Measurements from ENCODE around the gene CDC20. TPM values are rescaled to one million over a fixed set of nuclear protein-coding genes. Genes with fewer than 3 reads are reported as not detected.

The CDC20 gene
- total and polyA plus RNA-seq, 3 experiments from 2014 or later, result 0.37 to 129 (median 118) TPM

DNA sequence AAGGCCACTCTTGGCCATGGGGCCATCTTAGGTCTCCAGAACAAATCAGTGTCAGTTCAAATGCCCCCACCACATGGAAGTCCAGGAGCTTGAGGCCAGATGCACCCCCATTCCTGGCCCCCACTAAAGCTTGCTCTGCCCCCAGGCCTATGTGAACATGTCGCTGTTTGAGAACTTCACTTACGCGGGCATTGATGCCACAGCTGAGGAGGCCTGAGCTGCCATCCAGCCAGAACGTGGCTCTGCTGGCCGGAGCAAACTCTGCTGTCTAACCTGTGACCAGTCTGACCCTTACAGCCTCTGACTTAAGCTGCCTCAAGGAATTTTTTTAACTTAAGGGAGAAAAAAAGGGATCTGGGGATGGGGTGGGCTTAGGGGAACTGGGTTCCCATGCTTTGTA is 36.3 kb upstream of the CDC20 start:
- ChIA-PET POLR2A (no interaction called here), CTCF (no interaction called here)
- Mint-ChIP-seq H3K9me3 (peaks cover 11 to 21% (median 16%) of the 10 kb centered on the region in 5 donors), H3K36me3 (peaks cover 0 to 18% (median 1%) of the 10 kb centered on the region in 3 donors), H3K27me3 (peaks cover 0 to 1% of the 10 kb centered on the region in 2 donors), H3K4me3 (no peak overlapping the region), H3K27ac (no peak overlapping the region), H3K4me1 (no peaks in the 10 kb centered on the region)
- Histone ChIP-seq H3K9me3 (ENCODE audit: low read length) (no peaks in the 10 kb centered on the region), H3K27ac (ENCODE audit: low read depth, low read length) (no peak overlapping the region), H3K27me3 (ENCODE audit: insufficient read depth, low read length, poor library complexity, severe bottlenecking) (no peaks in the 10 kb centered on the region), H3K4me3 (ENCODE audit: low read length) (no peak overlapping the region), H3K36me3 (ENCODE audit: insufficient read depth, low read length) (no peaks in the 10 kb centered on the region), H3K4me1 (ENCODE audit: insufficient read depth, low read length) (no peaks in the 10 kb centered on the region)
- DNase-seq, result no peak

DNA sequence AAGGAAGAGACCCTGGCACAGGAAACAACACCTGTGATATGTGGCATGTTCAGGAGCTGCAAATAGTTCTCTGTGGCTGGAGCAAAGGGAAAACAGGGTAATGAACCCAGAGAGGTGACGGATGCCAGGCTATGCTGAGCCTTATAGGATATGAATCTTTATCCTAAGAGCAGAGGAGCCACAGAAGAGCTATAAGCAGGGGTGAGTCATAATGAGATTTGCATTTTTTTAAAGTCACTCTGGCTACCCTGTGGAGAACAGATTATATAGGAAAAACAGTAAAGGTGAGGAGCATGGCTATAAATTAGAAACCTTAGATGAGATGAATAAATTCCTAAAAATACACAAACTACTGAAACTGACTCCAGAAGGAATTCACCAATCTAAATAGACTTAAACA is 34.0 kb upstream of the CDC20 start:
- Histone ChIP-seq H3K27ac (ENCODE audit: low read depth, low read length) (no peak overlapping the region), H3K27me3 (ENCODE audit: insufficient read depth, low read length, poor library complexity, severe bottlenecking) (no peaks in the 10 kb centered on the region), H3K4me1 (ENCODE audit: insufficient read depth, low read length) (no peaks in the 10 kb centered on the region), H3K4me3 (ENCODE audit: low read length) (no peak overlapping the region), H3K9me3 (ENCODE audit: low read length) (no peaks in the 10 kb centered on the region), H3K36me3 (ENCODE audit: insufficient read depth, low read length) (no peaks in the 10 kb centered on the region)
- no peaks in the 10 kb centered on the region for H3K4me1 Mint-ChIP-seq
- H3K27me3 Mint-ChIP-seq, result peaks cover 1 to 4% of the 10 kb centered on the region in 2 donors
- H3K36me3 Mint-ChIP-seq, result peaks cover 0 to 27% (median 1%) of the 10 kb centered on the region in 3 donors
- peaks cover 16 to 25% (median 21%) of the 10 kb centered on the region in 5 donors for H3K9me3 Mint-ChIP-seq
- CTCF ChIA-PET, result no interaction called here
- H3K4me3 Mint-ChIP-seq, result no peak overlapping the region
- no peak for DNase-seq
- no peak overlapping the region for H3K27ac Mint-ChIP-seq
- POLR2A ChIA-PET, result no interaction called here

DNA sequence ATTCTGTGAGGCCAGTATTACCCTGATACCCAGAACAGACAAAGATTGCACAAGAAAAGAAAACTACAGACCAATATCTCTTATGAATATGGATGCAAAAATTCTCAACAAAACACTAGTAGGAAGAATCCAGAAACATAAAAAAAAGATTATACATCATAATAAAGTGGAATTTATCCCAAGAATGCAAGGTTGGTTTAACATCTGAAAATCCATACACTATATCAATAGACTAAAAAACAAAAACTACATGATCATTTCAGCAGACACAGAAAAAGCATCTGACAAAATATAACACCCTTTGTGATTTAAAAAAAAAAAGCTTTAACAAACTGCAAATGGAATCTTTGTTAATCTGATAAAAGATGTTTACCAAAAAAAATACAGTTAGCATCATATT is 33.4 kb upstream of the CDC20 start:
- Histone ChIP-seq H3K27me3 (ENCODE audit: insufficient read depth, low read length, poor library complexity, severe bottlenecking) (no peaks in the 10 kb centered on the region), H3K36me3 (ENCODE audit: insufficient read depth, low read length) (no peaks in the 10 kb centered on the region), H3K4me1 (ENCODE audit: insufficient read depth, low read length) (no peaks in the 10 kb centered on the region), H3K9me3 (ENCODE audit: low read length) (no peaks in the 10 kb centered on the region), H3K4me3 (ENCODE audit: low read length) (no peak overlapping the region), H3K27ac (ENCODE audit: low read depth, low read length) (no peak overlapping the region)
- peaks cover 1 to 4% of the 10 kb centered on the region in 2 donors for H3K27me3 Mint-ChIP-seq
- no peak overlapping the region for H3K27ac Mint-ChIP-seq
- CTCF ChIA-PET, result no interaction called here
- POLR2A ChIA-PET, result no interaction called here
- H3K4me3 Mint-ChIP-seq, result no peak overlapping the region
- H3K36me3 Mint-ChIP-seq, result peaks cover 0 to 27% (median 1%) of the 10 kb centered on the region in 3 donors
- DNase-seq, result no peak
- peaks cover 16 to 25% (median 21%) of the 10 kb centered on the region in 5 donors for H3K9me3 Mint-ChIP-seq
- H3K4me1 Mint-ChIP-seq, result no peaks in the 10 kb centered on the region

- Mint-ChIP-seq H3K27me3 (peaks cover 1 to 4% of the 10 kb centered on the region in 2 donors), H3K27ac (no peak overlapping the region), H3K36me3 (peaks cover 0 to 27% (median 1%) of the 10 kb centered on the region in 3 donors), H3K4me3 (no peak overlapping the region), H3K9me3 (peaks cover 16 to 25% (median 21%) of the 10 kb centered on the region in 5 donors), H3K4me1 (no peaks in the 10 kb centered on the region)
- Histone ChIP-seq H3K36me3 (ENCODE audit: insufficient read depth, low read length) (no peaks in the 10 kb centered on the region), H3K4me3 (ENCODE audit: low read length) (no peak overlapping the region), H3K4me1 (ENCODE audit: insufficient read depth, low read length) (no peaks in the 10 kb centered on the region), H3K27me3 (ENCODE audit: insufficient read depth, low read length, poor library complexity, severe bottlenecking) (no peaks in the 10 kb centered on the region), H3K9me3 (ENCODE audit: low read length) (no peaks in the 10 kb centered on the region), H3K27ac (ENCODE audit: low read depth, low read length) (no peak overlapping the region)
- no peak for DNase-seq
- CTCF ChIA-PET, result no interaction called here
- POLR2A ChIA-PET, result no interaction called here
These were observed 31.1 kb upstream of the CDC20 start for GRCh38 chr1:43327549-43328292.

DNA sequence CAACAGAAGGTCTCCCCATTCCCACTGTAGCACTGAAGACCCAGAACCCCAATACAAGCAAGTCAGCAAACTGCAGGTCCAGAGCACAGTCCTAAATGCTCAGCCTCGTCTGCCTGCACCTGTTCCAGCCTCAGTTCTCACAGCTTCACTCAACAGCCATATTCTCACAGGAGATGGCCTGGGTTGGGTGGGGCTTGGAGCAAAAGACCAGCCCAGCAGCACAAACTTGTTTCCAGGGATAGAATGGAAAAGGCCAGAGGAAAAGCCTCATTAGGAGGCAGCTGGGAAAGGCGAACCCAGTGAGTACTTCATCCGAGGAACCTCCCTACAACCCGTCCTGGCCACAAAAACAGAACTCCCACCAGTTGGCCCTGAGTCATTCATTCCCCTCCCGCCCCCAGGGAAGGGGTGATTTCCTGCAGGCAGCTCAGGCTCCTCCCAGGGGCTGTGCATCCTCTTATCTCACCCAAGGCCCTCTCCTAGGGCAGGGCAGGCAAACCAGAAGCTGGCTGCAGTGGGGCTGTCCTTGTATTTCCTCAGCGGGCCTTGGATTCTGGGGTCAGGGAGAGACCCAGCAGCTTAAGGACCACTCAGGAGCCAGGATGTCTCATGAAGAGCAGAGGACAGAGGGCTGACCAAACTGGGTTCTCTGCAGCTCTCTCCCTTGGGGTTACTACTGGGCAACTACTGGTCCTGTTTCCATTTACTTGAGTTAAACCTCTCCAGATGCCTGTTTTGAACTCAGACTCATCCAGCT is 28.6 kb upstream of the CDC20 start:
- ChIA-PET POLR2A (no interaction called here), CTCF (no interaction called here)
- H3K4me1 ChIP-seq (ENCODE audit: insufficient read depth, low read length), result no peaks in the 10 kb centered on the region
- no peak overlapping the region for H3K4me3 ChIP-seq (ENCODE audit: low read length)
- H3K4me3 Mint-ChIP-seq, result no peak overlapping the region
- H3K9me3 ChIP-seq (ENCODE audit: low read length), result no peaks in the 10 kb centered on the region
- H3K9me3 Mint-ChIP-seq, result peaks cover 10 to 14% (median 12%) of the 10 kb centered on the region in 5 donors
- H3K27me3 ChIP-seq (ENCODE audit: insufficient read depth, low read length, poor library complexity, severe bottlenecking), result no peaks in the 10 kb centered on the region
- peak overlapping the region; percentile 29 for H3K27ac ChIP-seq (ENCODE audit: low read depth, low read length)
- H3K4me1 Mint-ChIP-seq, result no peaks in the 10 kb centered on the region
- peak overlapping the region in 1 of 8 donors; percentile 62 for H3K27ac Mint-ChIP-seq
- no peaks in the 10 kb centered on the region for H3K36me3 ChIP-seq (ENCODE audit: insufficient read depth, low read length)
- peaks cover 0 to 16% (median 0%) of the 10 kb centered on the region in 3 donors for H3K36me3 Mint-ChIP-seq
- no peak for DNase-seq
- peaks cover 0 to 4% of the 10 kb centered on the region in 2 donors for H3K27me3 Mint-ChIP-seq

GRCh38 chr1:43331688-43332087 is 27.1 kb upstream of the CDC20 start:
- POLR2A ChIA-PET, result no interaction called here
- peaks cover 4 to 7% (median 6%) of the 10 kb centered on the region in 5 donors for H3K9me3 Mint-ChIP-seq
- no peak overlapping the region for H3K27ac ChIP-seq (ENCODE audit: low read depth, low read length)
- H3K9me3 ChIP-seq (ENCODE audit: low read length), result no peaks in the 10 kb centered on the region
- no peaks in the 10 kb centered on the region for H3K27me3 ChIP-seq (ENCODE audit: insufficient read depth, low read length, poor library complexity, severe bottlenecking)
- H3K4me1 ChIP-seq (ENCODE audit: insufficient read depth, low read length), result no peaks in the 10 kb centered on the region
- no peak overlapping the region for H3K4me3 ChIP-seq (ENCODE audit: low read length)
- CTCF ChIA-PET, result no interaction called here
- H3K4me1 Mint-ChIP-seq, result no peaks in the 10 kb centered on the region
- H3K27ac Mint-ChIP-seq, result no peak overlapping the region
- peaks cover 0 to 4% of the 10 kb centered on the region in 2 donors for H3K27me3 Mint-ChIP-seq
- peaks cover 0 to 9% (median 0%) of the 10 kb centered on the region in 3 donors for H3K36me3 Mint-ChIP-seq
- no peak for DNase-seq
- no peaks in the 10 kb centered on the region for H3K36me3 ChIP-seq (ENCODE audit: insufficient read depth, low read length)
- no peak overlapping the region for H3K4me3 Mint-ChIP-seq

DNA sequence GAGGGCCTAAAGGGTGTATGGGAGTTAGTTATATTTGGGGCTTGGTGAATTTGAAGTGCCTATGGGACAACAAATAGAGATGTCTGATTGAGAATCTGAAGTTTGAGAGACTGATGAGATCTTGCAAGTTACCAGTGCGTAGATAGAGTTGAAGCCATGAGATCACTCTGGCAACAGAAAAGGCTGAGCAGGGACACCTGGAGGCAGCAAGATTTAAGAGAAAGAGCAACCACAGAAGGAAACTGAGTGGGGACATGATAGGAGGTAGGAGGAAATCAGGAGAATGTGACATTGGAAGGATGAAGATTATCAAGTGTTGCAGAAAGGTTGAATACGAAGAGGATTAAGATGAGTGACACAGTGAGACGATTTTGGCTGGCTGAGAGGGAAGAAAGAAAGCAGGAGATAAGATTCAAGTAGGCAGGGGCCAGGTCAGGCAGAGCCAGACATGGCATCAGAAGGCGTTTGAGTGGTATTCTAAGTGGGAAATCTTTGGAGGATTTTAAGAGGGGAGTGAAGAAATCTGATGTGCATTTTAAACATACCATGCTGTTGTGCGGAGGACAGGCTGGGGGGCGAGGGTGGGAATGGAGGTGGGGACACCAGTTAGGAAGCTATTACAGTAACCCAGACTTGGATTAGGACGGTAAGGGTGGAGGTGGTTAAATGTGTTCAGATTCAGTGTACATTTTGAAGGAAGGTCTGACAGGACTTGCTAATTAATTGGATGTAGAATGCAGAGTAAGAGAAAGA is 24.2 kb upstream of the CDC20 start:
- no peaks in the 10 kb centered on the region for H3K4me1 Mint-ChIP-seq
- CTCF ChIA-PET, result no interaction called here

GRCh38 chr1:43337588-43337987 is 21.2 kb upstream of the CDC20 start, which contains the start of gene MPL:
TSS of gene MPL (plus strand) at chr1:43337818. CDS start at chr1:43337849, 31 bp downstream.
- CTCF ChIA-PET, result no interaction called here

More for the DNA sequence above, 24.2 kb upstream of the CDC20 start:
- H3K36me3 ChIP-seq (ENCODE audit: insufficient read depth, low read length), result no peaks in the 10 kb centered on the region
- Mint-ChIP-seq H3K9me3 (no peaks in the 10 kb centered on the region), H3K4me3 (no peak overlapping the region), H3K36me3 (no peaks in the 10 kb centered on the region), H3K27me3 (no peaks in the 10 kb centered on the region), H3K27ac (no peak overlapping the region)
- H3K9me3 ChIP-seq (ENCODE audit: low read length), result no peaks in the 10 kb centered on the region
- DNase-seq, result no peak
- H3K27me3 ChIP-seq (ENCODE audit: insufficient read depth, low read length, poor library complexity, severe bottlenecking), result no peaks in the 10 kb centered on the region
- no peaks in the 10 kb centered on the region for H3K4me1 ChIP-seq (ENCODE audit: insufficient read depth, low read length)
- no peak overlapping the region for H3K27ac ChIP-seq (ENCODE audit: low read depth, low read length)
- POLR2A ChIA-PET, result no interaction called here
- H3K4me3 ChIP-seq (ENCODE audit: low read length), result no peak overlapping the region

More at GRCh38 chr1:43337588-43337987, 21.2 kb upstream of the CDC20 start, which contains the start of gene MPL:
- Histone ChIP-seq H3K4me3 (ENCODE audit: low read length) (no peak within 1 kb of the TSS), H3K4me1 (ENCODE audit: insufficient read depth, low read length) (no peaks in the 10 kb centered on the region), H3K27me3 (ENCODE audit: insufficient read depth, low read length, poor library complexity, severe bottlenecking) (no peaks in the 10 kb centered on the region), H3K27ac (ENCODE audit: low read depth, low read length) (no peak within 1 kb of the TSS), H3K9me3 (ENCODE audit: low read length) (no peaks in the 10 kb centered on the region), H3K36me3 (ENCODE audit: insufficient read depth, low read length) (no peaks in the 10 kb centered on the region)
- POLR2A ChIA-PET, result no interaction called here
- no peaks in the 10 kb centered on the region for H3K36me3 Mint-ChIP-seq
- no peak within 1 kb of the TSS for H3K4me3 Mint-ChIP-seq
- H3K27ac Mint-ChIP-seq, result no peak within 1 kb of the TSS
- DNase-seq, result no peak
- H3K27me3 Mint-ChIP-seq, result no peaks in the 10 kb centered on the region
- H3K4me1 Mint-ChIP-seq, result no peaks in the 10 kb centered on the region
- H3K9me3 Mint-ChIP-seq, result no peaks in the 10 kb centered on the region

Data from CD8-positive, alpha-beta memory T cell (primary cell).